ENCODE results near the gene PLXNA2. TPM values are rescaled to one million over a fixed set of nuclear protein-coding genes. Genes with fewer than 3 reads are reported as not detected.

PLXNA2 gene
- total RNA-seq, 2 experiments from 2014 or later, result 0.84 to 1.6 TPM

- Mint-ChIP-seq H3K27me3 (ENCODE audit: low read depth) (peaks cover 32% of the 10 kb centered on the region), H3K9me3 (ENCODE audit: insufficient read depth) (no peaks in the 10 kb centered on the region), H3K27ac (no peak overlapping the region), H3K36me3 (ENCODE audit: low read depth) (no peaks in the 10 kb centered on the region), H3K4me1 (ENCODE audit: low read depth) (no peaks in the 10 kb centered on the region), H3K4me3 (no peak overlapping the region)
- POLR2A ChIA-PET, result no interaction called here
- no peak for DNase-seq
- no peak for ATAC-seq
- CTCF ChIA-PET, result no interaction called here
Measured at GRCh38 chr1:208228550-208228949, 15.6 kb downstream of the PLXNA2 start.

- no peak for DNase-seq
- ATAC-seq, result no peak
- ChIA-PET POLR2A (no interaction called here), CTCF (no interaction called here)
- Mint-ChIP-seq H3K9me3 (ENCODE audit: insufficient read depth) (no peaks in the 10 kb centered on the region), H3K36me3 (ENCODE audit: low read depth) (no peaks in the 10 kb centered on the region), H3K4me1 (ENCODE audit: low read depth) (no peaks in the 10 kb centered on the region), H3K27me3 (ENCODE audit: low read depth) (peaks cover 33% of the 10 kb centered on the region), H3K4me3 (no peak overlapping the region), H3K27ac (no peak overlapping the region)
Measured at GRCh38 chr1:208228026-208228425, 16.2 kb downstream of the PLXNA2 start.

- ATAC-seq (no peak), DNase-seq (no peak)
- H3K4me3 Mint-ChIP-seq, result no peak overlapping the region
- POLR2A ChIA-PET, result no interaction called here
- no peaks in the 10 kb centered on the region for H3K36me3 Mint-ChIP-seq (ENCODE audit: low read depth)
- no peaks in the 10 kb centered on the region for H3K9me3 Mint-ChIP-seq (ENCODE audit: insufficient read depth)
- H3K27ac Mint-ChIP-seq, result no peak overlapping the region
- peaks cover 27% of the 10 kb centered on the region for H3K27me3 Mint-ChIP-seq (ENCODE audit: low read depth)
- no peaks in the 10 kb centered on the region for H3K4me1 Mint-ChIP-seq (ENCODE audit: low read depth)
- CTCF ChIA-PET, result no interaction called here
Measured at GRCh38 chr1:208227366-208227765, 16.8 kb downstream of the PLXNA2 start.

- no peaks in the 10 kb centered on the region for H3K4me1 Mint-ChIP-seq (ENCODE audit: low read depth)
- H3K9me3 Mint-ChIP-seq (ENCODE audit: insufficient read depth), result no peaks in the 10 kb centered on the region
- DNase-seq, result no peak
- ChIA-PET CTCF (no interaction called here), POLR2A (no interaction called here)
- ATAC-seq, result no peak
- H3K27ac Mint-ChIP-seq, result no peak overlapping the region
- H3K27me3 Mint-ChIP-seq (ENCODE audit: low read depth), result peaks cover 27% of the 10 kb centered on the region
- H3K36me3 Mint-ChIP-seq (ENCODE audit: low read depth), result no peaks in the 10 kb centered on the region
- no peak overlapping the region for H3K4me3 Mint-ChIP-seq
Measured at GRCh38 chr1:208225954-208226937, 17.9 kb downstream of the PLXNA2 start.

GRCh38 chr1:208224192-208224713 is 19.9 kb downstream of the PLXNA2 start:
- H3K27me3 Mint-ChIP-seq (ENCODE audit: low read depth), result peaks cover 20% of the 10 kb centered on the region
- CTCF ChIA-PET, result no interaction called here
- DNase-seq (no peak), ATAC-seq (no peak)
- no peak overlapping the region for H3K27ac Mint-ChIP-seq
- H3K4me3 Mint-ChIP-seq, result no peak overlapping the region
- H3K9me3 Mint-ChIP-seq (ENCODE audit: insufficient read depth), result no peaks in the 10 kb centered on the region
- POLR2A ChIA-PET, result no interaction called here
- H3K4me1 Mint-ChIP-seq (ENCODE audit: low read depth), result no peaks in the 10 kb centered on the region
- H3K36me3 Mint-ChIP-seq (ENCODE audit: low read depth), result no peaks in the 10 kb centered on the region

GRCh38 chr1:208223136-208223535 is 21.0 kb downstream of the PLXNA2 start:
- CTCF ChIA-PET, result interaction anchor here (1.2 kb wide), 1 partner anchor 17 kb away, joined by 4 read pairs; no protein-coding TSS in a partner anchor
- DNase-seq (no peak), ATAC-seq (no peak)
- Mint-ChIP-seq H3K9me3 (ENCODE audit: insufficient read depth) (no peaks in the 10 kb centered on the region), H3K27me3 (ENCODE audit: low read depth) (peaks cover 14% of the 10 kb centered on the region), H3K4me1 (ENCODE audit: low read depth) (no peaks in the 10 kb centered on the region), H3K27ac (no peak overlapping the region), H3K36me3 (ENCODE audit: low read depth) (no peaks in the 10 kb centered on the region), H3K4me3 (no peak overlapping the region)
- POLR2A ChIA-PET, result no interaction called here

GRCh38 chr1:208222376-208223126 is 21.6 kb downstream of the PLXNA2 start:
- ChIA-PET CTCF (interaction anchor here (0.7 to 1.2 kb wide), 2 partner anchors 18 to 22 kb away, joined by 3 to 4 read pairs; no protein-coding TSS in a partner anchor), POLR2A (no interaction called here)
- no peaks in the 10 kb centered on the region for H3K36me3 Mint-ChIP-seq (ENCODE audit: low read depth)
- H3K4me1 Mint-ChIP-seq (ENCODE audit: low read depth), result no peaks in the 10 kb centered on the region
- H3K9me3 Mint-ChIP-seq (ENCODE audit: insufficient read depth), result no peaks in the 10 kb centered on the region
- no peak overlapping the region for H3K4me3 Mint-ChIP-seq
- no peak overlapping the region for H3K27ac Mint-ChIP-seq
- ATAC-seq (no peak), DNase-seq (no peak)
- peaks cover 14% of the 10 kb centered on the region for H3K27me3 Mint-ChIP-seq (ENCODE audit: low read depth)

GRCh38 chr1:208221291-208221622 is 22.9 kb downstream of the PLXNA2 start:
- H3K4me3 Mint-ChIP-seq, result no peak overlapping the region

GRCh38 chr1:208219659-208220282 is 24.4 kb downstream of the PLXNA2 start:
- ChIA-PET CTCF (interaction anchor here (1.1 kb wide), 1 partner anchor 25 kb away, joined by 3 read pairs; no protein-coding TSS in a partner anchor), POLR2A (no interaction called here)
- Mint-ChIP-seq H3K4me1 (ENCODE audit: low read depth) (no peaks in the 10 kb centered on the region), H3K27ac (no peak overlapping the region), H3K36me3 (ENCODE audit: low read depth) (no peaks in the 10 kb centered on the region), H3K9me3 (ENCODE audit: insufficient read depth) (no peaks in the 10 kb centered on the region), H3K4me3 (no peak overlapping the region), H3K27me3 (ENCODE audit: low read depth) (peaks cover 22% of the 10 kb centered on the region)
- DNase-seq (no peak), ATAC-seq (no peak)

More at GRCh38 chr1:208221291-208221622, 22.9 kb downstream of the PLXNA2 start:
- no peaks in the 10 kb centered on the region for H3K9me3 Mint-ChIP-seq (ENCODE audit: insufficient read depth)
- no peaks in the 10 kb centered on the region for H3K36me3 Mint-ChIP-seq (ENCODE audit: low read depth)
- peaks cover 14% of the 10 kb centered on the region for H3K27me3 Mint-ChIP-seq (ENCODE audit: low read depth)
- ATAC-seq, result no peak
- no peak for DNase-seq
- ChIA-PET CTCF (no interaction called here), POLR2A (no interaction called here)
- no peaks in the 10 kb centered on the region for H3K4me1 Mint-ChIP-seq (ENCODE audit: low read depth)
- no peak overlapping the region for H3K27ac Mint-ChIP-seq

GRCh38 chr1:208219098-208219658 is 25.0 kb downstream of the PLXNA2 start:
- ChIA-PET POLR2A (no interaction called here), CTCF (no interaction called here)
- DNase-seq (no peak), ATAC-seq (no peak)
- no peaks in the 10 kb centered on the region for H3K36me3 Mint-ChIP-seq (ENCODE audit: low read depth)
- no peaks in the 10 kb centered on the region for H3K9me3 Mint-ChIP-seq (ENCODE audit: insufficient read depth)
- H3K4me3 Mint-ChIP-seq, result no peak overlapping the region
- H3K27me3 Mint-ChIP-seq (ENCODE audit: low read depth), result peaks cover 22% of the 10 kb centered on the region
- no peaks in the 10 kb centered on the region for H3K4me1 Mint-ChIP-seq (ENCODE audit: low read depth)
- no peak overlapping the region for H3K27ac Mint-ChIP-seq

- Mint-ChIP-seq H3K9me3 (ENCODE audit: insufficient read depth) (no peaks in the 10 kb centered on the region), H3K27ac (no peak overlapping the region)
- CTCF ChIA-PET, result interaction anchor here (0.6 kb wide), 1 partner anchor 27 kb away, joined by 3 read pairs; no protein-coding TSS in a partner anchor
Measured at GRCh38 chr1:208218237-208219097, 25.7 kb downstream of the PLXNA2 start.

More at GRCh38 chr1:208218237-208219097, 25.7 kb downstream of the PLXNA2 start:
- Mint-ChIP-seq H3K4me1 (ENCODE audit: low read depth) (no peaks in the 10 kb centered on the region), H3K27me3 (ENCODE audit: low read depth) (peaks cover 27% of the 10 kb centered on the region), H3K4me3 (no peak overlapping the region), H3K36me3 (ENCODE audit: low read depth) (no peaks in the 10 kb centered on the region)
- POLR2A ChIA-PET, result no interaction called here
- no peak for ATAC-seq
- DNase-seq, result no peak
